AG04449 (cell line): ENCODE results near the gene TENM3.

Experiments used
- CTCF ChIA-PET: fragments of 350-600 bp; formaldehyde crosslinking; extraction: SDS; loops from one replicate; lab custom pipeline; 2021; ENCODE audit warnings: antibody characterized with exemption; lab: Yijun Ruan, JAX
- POLR2A ChIA-PET: fragments of 400-600, 350-600 bp; formaldehyde crosslinking; extraction: SDS; loops from one replicate; lab custom pipeline; 2020; ENCODE audit warnings: antibody characterized with exemption, inconsistent platforms; lab: Yijun Ruan, JAX
- DNase-seq: peaks from one replicate; pipeline ENCODE4 v3.0.0-alpha.2; 2010; ENCODE audit warnings: low read depth, low spot score
- H3K4me3 ChIP-seq: 2 replicates; pipeline ENCODE4 v1.5.1; 2011; ENCODE audit warnings: low read depth, mild to moderate bottlenecking, control low read depth, low read length
- TF ChIP-seq, protein P1 (sequence below): IDR thresholded peaks from one replicate; pipeline ENCODE4 v1.5.1; 2011; ENCODE audit warnings: mild to moderate bottlenecking, moderate library complexity, low read length, control low read depth, inconsistent platforms; ENCODE audit not compliant: insufficient read depth; ENCODE audit errors: missing control alignments

TENM3 gene

DNA sequence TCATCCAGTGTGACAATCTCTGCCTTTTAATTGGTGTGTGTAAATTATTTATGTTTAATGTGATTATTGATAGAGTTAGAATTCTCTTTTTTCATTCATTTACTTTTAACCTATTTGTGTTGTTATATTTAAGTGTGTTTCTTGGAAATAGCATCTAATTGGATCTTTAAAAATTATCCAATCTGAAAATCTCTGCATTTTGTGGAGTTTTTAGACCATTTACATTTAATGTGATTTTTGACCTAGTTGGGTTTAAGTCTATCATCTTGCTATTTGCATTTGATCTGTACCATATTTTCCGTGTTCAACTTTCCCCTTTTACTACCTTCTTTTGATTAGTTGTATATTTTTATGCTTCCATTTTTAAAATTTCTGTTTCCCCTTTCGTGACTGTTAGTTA is 71.3 kb downstream of the TENM3 start:
- TF ChIP-seq, protein P1, sequence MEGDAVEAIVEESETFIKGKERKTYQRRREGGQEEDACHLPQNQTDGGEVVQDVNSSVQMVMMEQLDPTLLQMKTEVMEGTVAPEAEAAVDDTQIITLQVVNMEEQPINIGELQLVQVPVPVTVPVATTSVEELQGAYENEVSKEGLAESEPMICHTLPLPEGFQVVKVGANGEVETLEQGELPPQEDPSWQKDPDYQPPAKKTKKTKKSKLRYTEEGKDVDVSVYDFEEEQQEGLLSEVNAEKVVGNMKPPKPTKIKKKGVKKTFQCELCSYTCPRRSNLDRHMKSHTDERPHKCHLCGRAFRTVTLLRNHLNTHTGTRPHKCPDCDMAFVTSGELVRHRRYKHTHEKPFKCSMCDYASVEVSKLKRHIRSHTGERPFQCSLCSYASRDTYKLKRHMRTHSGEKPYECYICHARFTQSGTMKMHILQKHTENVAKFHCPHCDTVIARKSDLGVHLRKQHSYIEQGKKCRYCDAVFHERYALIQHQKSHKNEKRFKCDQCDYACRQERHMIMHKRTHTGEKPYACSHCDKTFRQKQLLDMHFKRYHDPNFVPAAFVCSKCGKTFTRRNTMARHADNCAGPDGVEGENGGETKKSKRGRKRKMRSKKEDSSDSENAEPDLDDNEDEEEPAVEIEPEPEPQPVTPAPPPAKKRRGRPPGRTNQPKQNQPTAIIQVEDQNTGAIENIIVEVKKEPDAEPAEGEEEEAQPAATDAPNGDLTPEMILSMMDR = no peak
- H3K4me3 ChIP-seq = no peak overlapping the region
- CTCF ChIA-PET = no interaction called here
- DNase-seq = no peak
- POLR2A ChIA-PET = no interaction called here

DNA sequence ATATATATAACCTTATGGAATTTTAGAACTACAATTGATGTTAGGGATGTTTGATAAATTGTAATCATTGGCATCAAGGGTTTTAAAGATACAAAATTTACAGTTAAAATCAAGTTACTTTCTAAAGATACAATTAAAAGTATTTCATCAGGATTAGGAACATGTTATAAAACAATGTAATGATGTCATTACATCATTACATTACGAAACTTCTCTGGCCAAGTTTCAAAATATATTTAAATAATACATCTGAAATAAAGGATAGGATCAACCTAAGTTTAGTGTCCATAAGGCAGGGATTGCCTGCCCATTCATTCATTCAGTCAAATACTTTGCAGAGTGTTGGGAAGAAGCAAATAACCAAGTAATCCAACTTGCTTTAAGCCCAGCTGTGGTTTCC is 75.1 kb downstream of the TENM3 start:
- POLR2A ChIA-PET = no interaction called here
- DNase-seq = no peak
- TF ChIP-seq, protein P1 = no peak
- CTCF ChIA-PET = interaction anchor here (0.8 to 1.0 kb wide), 2 partner anchors 9 to 12 kb away, joined by 3 read pairs; no protein-coding TSS in a partner anchor
- H3K4me3 ChIP-seq = no peak overlapping the region

DNA sequence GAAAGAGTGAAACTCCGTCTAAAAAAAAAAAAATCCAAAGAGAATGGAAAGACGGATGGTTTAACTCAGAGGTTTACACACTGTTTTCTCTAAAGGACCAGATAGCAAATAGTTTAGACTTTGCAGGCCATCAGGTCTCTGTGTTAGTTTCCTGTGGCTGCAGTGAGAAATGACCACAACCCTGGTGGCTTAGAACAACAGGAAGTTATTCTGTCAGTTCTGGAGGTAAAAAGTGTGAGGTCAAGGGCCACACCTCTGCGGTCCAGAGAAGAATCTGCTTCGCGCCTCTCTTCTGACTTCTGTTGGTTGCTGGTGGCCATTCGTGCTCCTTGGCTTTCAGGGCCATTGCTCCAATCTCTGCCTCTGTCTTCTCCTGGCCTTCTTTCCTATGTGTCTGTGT is 76.9 kb downstream of the TENM3 start:
- no peak overlapping the region for H3K4me3 ChIP-seq
- ChIA-PET CTCF (no interaction called here), POLR2A (no interaction called here)
- DNase-seq = no peak
- TF ChIP-seq, protein P1 = no peak

DNA sequence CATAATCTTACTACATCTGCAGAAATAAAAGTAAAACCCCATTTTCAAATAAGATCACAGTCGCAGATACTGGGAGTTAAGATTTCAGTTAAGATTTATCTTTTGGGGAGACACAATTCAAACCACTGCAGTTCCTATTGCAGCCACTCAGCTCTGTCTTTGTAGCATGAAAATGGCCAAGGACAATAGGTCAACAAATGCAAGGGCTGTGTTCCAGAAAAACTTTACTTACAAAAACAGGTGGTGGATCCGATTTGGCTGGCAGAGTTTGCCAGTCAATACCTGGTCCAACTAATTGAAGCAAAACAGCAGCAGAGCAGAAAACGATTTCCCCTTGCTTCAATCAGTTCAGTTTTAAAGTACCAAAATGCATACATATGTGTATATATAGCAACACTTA is 77.4 kb downstream of the TENM3 start:
- ChIA-PET CTCF (interaction anchor here (1.0 kb wide), 1 partner anchor 10 kb away, joined by 4 read pairs; no protein-coding TSS in a partner anchor), POLR2A (no interaction called here)
- no peak overlapping the region for H3K4me3 ChIP-seq
- TF ChIP-seq, protein P1 = no peak
- no peak for DNase-seq

DNA sequence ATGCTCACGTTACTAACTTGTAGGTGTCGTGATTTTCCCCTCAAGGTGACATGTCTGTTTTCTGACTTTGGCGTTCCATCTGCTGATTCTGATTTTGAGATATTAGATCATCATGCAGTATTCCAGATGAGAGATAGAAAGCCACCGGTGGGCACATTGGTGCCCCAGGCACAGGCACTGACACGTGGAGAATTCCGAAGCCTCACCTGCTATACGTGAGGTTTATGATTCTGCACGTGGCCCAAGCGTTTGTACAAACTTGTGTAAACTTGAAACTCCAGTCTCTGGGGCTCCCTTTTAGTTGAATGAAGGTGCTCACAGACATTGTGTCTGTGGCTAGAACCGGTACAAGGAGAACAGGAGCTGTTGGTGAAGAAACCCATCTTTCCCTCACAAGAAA is 81.1 kb downstream of the TENM3 start:
- H3K4me3 ChIP-seq = no peak overlapping the region
- no peak for DNase-seq
- POLR2A ChIA-PET = no interaction called here
- CTCF ChIA-PET = no interaction called here
- TF ChIP-seq, protein P1 = no peak

DNA sequence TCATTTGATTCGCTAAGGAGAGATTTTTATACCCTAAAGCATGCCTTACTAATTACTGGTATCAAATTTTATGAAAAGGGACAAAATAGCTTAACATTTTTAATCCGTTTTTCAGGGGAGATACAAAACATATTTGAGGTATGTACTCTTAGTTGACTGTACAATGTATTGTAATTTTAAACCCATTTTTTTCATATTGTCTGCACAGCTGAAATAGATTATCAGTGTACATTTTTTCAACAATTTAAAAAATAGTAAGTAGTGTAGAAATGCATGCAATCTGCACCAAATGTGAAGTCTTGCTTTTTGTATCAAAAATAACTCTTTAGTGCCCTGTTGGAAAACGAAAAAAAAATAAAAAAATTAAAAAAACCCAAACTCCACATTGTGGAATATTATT is 82.2 kb downstream of the TENM3 start:
- ChIA-PET CTCF (interaction anchor here (1.1 kb wide), 1 partner anchor 17 kb away, joined by 3 read pairs; no protein-coding TSS in a partner anchor), POLR2A (no interaction called here)
- TF ChIP-seq, protein P1 = no peak
- no peak for DNase-seq
- H3K4me3 ChIP-seq = no peak overlapping the region
